Keratinocyte (primary cell): ENCODE results near the gene WDR91.

ENCODE experiments used
- EZH2 ChIP-seq: IDR thresholded peaks from one replicate; pipeline ENCODE4 v1.6.1; 2012; ENCODE audit warnings: inconsistent platforms, mild to moderate bottlenecking, low read length, moderate library complexity
- TF ChIP-seq, protein P1 (sequence below), 3 experiments: IDR thresholded peaks in 1 of 3; conservative IDR thresholded peaks in 1 of 3; optimal IDR thresholded peaks in 1 of 3; 2 replicates in 2 of 3; 3 replicates in 1 of 3; pipeline versions ENCODE3 to v1.5.1; 2011; ENCODE audit warnings: low read length in 3 of 3, mild to moderate bottlenecking in 3 of 3, moderate library complexity in 2 of 3, control low read depth in 1 of 3, inconsistent platforms in 1 of 3; ENCODE audit not compliant: insufficient read depth in 2 of 3; ENCODE audit errors: extremely low read depth in 1 of 3

DNA sequence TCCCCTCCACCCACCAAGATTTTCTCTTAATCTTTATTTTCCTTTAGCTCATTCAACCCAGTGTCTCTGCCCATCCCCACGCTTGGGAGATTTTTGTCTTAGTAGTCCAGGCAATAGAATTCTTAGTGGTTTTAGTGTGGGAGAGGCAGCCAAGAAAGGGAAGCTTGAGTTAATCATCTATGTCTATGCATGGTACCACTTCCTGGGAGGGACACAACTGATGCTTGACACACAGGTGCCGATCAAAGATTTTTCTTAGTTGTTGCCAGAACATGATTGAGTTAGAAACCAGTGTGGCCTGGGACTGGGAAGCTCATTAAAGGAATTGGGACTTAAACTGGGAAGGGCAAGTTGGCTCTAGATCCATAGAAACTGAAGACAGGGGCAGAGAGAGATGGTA lies 25.4 kb upstream of the WDR91 start:
- TF ChIP-seq, protein P1, sequence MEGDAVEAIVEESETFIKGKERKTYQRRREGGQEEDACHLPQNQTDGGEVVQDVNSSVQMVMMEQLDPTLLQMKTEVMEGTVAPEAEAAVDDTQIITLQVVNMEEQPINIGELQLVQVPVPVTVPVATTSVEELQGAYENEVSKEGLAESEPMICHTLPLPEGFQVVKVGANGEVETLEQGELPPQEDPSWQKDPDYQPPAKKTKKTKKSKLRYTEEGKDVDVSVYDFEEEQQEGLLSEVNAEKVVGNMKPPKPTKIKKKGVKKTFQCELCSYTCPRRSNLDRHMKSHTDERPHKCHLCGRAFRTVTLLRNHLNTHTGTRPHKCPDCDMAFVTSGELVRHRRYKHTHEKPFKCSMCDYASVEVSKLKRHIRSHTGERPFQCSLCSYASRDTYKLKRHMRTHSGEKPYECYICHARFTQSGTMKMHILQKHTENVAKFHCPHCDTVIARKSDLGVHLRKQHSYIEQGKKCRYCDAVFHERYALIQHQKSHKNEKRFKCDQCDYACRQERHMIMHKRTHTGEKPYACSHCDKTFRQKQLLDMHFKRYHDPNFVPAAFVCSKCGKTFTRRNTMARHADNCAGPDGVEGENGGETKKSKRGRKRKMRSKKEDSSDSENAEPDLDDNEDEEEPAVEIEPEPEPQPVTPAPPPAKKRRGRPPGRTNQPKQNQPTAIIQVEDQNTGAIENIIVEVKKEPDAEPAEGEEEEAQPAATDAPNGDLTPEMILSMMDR (optimal IDR thresholded peaks at IDR 0.05 in 1 of 3, IDR thresholded peaks at IDR 0.05 in 1 of 3, conservative IDR thresholded peaks at IDR 0.05 in 1 of 3; ENCODE audit: extremely low read depth in 1 of 3, insufficient read depth in 2 of 3, low read length in 3 of 3): no peak
- TF ChIP-seq EZH2: no peak
